ENCODE results near the gene CTNNA3.

GRCh38 chr10:66365686-66366085 lies 1330.3 kb downstream of the CTNNA3 start:
- TF ChIP-seq CTCF (IDR thresholded peaks at IDR 0.05), result no peak
- no peak for TF ChIP-seq POLR2A (IDR thresholded peaks at IDR 0.05)
